HG03442 (cell line): ENCODE data around the gene FUT7.

Experiments used
- ATAC-seq: cut with Tn5 transposase; IDR thresholded peaks from one replicate; pipeline ENCODE4 v1.9.1; 2021; ENCODE audit warnings: mild to moderate bottlenecking, moderate library complexity; ENCODE audit not compliant: unreplicated experiment

Gene FUT7

GRCh38 chr9:136985027-136985602, 46.8 kb downstream of the FUT7 start:
- no peak for ATAC-seq

- ATAC-seq = no peak
Observed at GRCh38 chr9:136984464-136985026, 47.3 kb downstream of the FUT7 start.

- no peak for ATAC-seq
Observed at GRCh38 chr9:136983656-136984314, 48.1 kb downstream of the FUT7 start.

- ATAC-seq = no peak
Observed at GRCh38 chr9:136983167-136983566, 48.7 kb downstream of the FUT7 start.

- ATAC-seq = no peak
Observed at GRCh38 chr9:136982232-136983051, 49.4 kb downstream of the FUT7 start, which contains the start of gene LCNL1. LCNL1 (plus strand) TSS chr9:136982993; CDS start chr9:136983587, 594 bp downstream.

- no peak for ATAC-seq
Observed at GRCh38 chr9:136981588-136982231, 50.2 kb downstream of the FUT7 start.

GRCh38 chr9:136980669-136981478, 51.0 kb downstream of the FUT7 start:
- no peak for ATAC-seq
